IPS-NIHi7 (cell line): Measurements from ENCODE around the gene RGS3.

Experiments used
- DNase-seq: peaks from one replicate; pipeline ENCODE4 v3.0.0; 2012; ENCODE audit warnings: mixed read lengths; ENCODE audit errors: extremely low spot score

The RGS3 gene

DNA sequence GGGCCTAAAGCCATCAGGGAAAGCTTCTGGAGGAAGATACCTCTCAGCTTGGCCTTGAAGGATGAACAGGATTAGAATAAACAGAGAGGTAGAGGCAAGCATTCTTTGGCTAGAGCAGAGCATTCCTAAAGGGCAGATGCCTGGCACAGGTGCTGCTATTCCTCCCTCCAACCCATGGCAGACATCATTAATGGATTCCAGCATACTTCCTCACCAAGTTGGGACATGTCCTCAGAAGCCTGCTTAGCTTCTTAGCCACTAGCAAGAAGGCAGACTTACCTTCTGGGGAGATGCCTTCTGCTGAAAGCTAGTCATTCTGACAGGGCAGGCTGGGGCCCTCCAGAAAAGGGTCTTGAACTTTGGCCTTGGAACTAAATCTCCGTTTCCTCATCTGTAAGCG is 122.0 kb downstream of the RGS3 start:
- DNase-seq = no peak

DNA sequence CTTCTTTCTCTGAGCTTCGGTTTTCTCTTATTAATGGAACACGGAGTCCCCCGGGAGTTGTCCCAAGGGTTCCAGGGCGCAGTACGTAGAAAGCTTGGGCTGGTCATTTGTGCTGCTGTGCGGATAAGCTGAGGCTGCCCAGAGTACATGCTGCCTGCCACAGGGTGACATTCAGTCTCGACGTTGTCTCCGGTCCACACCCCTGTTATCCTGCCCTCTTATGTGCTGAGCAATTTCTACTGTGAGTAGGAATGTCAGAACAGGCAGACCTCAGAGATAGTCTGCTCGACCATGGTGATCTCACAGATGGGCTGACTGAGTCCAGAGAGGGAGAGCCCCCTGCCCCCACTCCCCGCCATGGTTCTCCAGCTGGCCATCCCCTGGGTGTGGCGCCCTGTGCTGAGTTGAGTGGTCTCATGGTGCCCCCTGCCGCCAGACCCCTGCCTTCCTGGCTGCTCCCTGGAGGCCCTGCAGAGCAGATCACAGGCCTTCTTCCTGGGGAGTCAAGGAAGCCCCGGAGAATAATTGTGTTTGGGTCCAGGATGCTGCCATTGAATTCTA is 124.0 kb downstream of the RGS3 start:
- DNase-seq = peak; percentile 81

DNA sequence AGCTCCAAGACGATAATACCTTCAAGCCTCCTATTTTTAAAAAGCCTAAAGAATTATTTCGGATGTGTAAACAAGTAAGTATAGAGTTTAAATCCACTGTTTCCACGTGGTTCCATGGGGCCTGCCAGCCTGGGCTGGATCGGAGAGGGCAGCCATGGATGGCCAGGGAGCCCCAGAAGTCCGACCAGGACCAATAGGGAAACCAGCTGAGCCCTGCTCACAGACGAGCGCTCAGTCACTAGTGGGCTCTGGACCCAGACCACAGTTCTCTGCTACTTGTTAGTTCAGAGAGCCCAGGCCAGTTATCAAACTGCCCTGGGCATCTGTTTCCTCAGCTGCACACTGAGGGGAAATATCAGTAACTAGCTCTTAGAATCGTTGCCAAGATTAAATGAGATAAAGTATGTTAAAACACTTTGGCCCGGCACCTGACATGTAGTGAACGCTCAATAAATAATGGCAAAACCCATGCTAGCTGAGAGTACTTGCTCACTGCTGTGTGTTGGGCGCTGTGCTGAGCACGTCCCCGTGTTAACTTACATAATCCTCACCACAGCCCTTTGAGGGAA is 124.8 kb downstream of the RGS3 start:
- no peak for DNase-seq

DNA sequence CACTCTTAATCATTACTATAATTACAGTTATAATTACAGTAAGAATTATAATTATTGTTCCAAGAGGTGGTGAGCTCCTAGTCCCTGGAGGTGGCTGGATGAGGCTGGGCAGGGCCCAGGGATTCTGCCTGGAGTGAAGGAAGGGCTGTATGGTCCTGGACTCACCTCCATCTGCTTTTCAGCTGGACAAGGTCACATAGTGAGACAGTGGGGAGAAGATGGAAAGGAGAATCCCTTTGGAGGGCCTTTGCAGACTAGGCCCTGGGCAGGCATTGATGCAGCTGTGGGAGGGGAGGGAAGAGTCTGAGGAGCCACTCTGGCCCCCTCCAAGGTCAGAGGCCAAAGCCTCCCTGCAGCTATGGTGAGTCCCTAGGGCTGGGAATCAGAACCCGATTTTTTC is 125.4 kb downstream of the RGS3 start:
- DNase-seq = no peak

DNA sequence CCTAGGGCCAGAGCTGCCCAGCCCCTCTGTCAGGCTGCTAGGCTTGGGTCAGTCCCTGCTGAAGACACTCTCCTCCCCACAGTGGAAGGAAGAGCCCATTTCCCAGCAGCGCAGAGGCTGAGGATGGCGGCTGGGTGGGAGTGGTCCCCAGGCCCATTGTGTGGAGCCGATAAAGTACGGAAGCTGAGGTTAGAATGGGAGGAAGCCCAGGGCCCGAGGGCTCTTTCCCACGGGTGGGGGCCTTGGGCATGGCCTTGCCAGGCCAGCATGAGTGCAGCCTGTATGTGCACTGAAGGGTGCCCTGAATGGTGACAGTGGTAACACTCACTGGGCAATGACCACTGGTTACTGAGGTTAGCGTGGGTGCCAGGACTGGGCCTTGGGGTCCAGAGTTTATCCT is 125.9 kb downstream of the RGS3 start:
- DNase-seq = no peak

DNA sequence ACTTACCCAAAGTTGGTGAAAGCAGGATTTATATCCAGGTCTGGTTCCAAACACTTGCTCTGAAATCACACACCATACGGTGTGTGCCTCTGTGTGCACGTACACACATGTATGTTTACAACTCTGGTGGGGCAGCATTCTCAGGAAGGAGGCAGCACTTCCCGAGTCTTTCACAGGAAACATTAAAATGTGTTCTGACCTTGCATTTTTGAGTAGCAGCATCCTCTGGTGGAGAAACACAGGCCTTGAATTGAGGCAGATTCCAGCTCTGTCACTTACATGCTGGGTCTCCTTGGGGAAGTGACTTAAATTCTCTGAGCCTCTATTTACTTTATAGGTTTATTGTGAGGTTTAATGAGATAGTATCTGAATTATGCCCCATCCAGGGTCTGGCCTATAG is 126.4 kb downstream of the RGS3 start:
- DNase-seq = no peak

DNA sequence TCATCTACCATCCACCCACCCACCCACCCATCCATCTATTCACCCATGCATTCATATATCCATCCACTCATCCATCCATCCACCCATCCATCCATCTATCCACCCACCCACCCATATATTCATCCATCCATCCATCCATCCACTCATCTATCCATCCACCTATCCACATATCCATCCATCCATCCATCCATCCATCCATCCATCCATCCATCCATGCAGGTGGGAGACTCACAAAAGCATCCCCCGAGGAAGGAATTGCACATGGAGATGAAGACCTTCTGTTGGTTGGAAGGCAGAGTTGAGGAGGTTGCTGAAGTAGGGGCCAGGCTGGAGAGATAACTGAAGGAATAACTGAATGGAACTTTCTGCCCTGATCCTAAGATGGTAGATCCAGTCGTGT is 126.9 kb downstream of the RGS3 start:
- DNase-seq = no peak

DNA sequence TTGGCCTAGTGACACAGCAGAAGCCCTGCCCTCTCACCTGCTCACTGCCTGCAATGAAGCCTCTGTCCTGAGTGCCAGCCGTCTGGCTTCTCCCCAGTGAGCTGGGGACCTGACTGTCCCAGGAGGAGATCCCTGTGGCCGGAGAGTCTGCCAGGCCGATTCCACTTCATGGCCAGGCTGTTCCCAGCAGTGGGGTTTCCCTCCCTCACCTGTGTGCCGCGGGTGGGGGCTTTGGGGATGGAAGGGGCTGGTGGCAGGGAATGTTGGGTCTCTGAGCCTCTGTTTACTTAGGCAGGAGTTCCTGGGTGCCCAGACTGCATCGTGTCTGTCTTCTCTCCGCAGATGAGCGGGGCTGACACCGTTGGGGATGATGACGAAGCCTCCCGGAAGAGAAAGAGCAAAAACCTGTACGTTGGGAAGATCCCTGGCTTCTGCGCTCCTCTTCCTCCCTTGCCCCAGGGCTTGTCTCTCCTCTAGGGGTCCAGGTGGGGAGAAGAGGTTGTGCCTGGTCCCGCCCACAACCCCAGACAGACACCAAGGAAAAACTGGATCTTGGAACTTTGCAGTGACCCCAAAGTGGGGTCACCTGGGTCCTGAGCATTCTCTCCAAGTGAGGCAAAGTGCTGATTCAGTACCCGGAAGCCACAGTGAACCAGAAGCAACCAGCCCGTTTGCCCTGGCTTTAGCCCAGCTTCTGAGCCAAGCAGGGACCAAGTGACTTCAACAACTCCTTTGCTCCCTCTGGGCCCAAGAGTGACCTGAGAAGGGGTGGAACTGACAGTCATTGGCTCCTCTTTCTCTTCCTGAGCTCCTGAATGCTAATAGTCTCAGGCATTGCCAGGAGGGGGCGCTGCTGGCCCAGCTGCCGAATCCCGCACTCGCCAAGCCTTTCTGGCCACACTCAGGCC is 127.7 kb downstream of the RGS3 start:
- peak; percentile 88 for DNase-seq

DNA sequence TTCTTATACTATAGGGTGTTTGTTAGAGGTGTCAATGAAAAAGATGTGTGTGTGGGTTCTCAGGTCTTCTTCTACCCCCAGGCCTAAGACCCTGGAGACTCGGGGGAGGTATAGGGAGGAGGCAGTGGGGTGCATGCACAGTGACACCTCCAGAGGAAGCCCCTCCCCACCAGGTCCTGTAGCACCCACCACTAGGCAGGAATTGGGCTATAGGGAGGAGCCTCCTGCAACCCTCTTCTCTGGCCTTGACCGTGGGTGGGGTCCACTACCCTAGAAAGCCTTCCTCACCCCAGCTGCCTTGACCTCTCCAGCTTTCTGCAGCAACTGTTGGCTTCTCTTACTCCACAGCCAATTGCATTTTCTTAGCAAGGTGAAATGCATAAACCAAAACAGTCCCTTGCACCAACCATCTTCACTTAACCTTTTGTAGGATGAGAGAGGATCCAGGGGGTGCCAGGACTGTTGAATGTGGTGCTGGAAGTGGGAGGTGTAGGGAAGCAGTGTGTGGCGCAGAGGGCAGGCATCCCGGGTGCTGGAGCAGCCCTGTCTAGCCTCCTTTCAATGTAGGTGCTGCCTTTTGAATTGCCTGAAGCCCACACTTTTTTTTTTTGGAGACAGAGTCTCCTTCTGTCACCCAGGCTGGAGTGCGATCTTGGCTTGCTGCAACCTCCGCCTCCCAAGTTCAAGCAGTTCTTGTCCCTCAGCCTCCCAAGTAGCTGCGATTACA is 128.5 kb downstream of the RGS3 start:
- DNase-seq = no peak

DNA sequence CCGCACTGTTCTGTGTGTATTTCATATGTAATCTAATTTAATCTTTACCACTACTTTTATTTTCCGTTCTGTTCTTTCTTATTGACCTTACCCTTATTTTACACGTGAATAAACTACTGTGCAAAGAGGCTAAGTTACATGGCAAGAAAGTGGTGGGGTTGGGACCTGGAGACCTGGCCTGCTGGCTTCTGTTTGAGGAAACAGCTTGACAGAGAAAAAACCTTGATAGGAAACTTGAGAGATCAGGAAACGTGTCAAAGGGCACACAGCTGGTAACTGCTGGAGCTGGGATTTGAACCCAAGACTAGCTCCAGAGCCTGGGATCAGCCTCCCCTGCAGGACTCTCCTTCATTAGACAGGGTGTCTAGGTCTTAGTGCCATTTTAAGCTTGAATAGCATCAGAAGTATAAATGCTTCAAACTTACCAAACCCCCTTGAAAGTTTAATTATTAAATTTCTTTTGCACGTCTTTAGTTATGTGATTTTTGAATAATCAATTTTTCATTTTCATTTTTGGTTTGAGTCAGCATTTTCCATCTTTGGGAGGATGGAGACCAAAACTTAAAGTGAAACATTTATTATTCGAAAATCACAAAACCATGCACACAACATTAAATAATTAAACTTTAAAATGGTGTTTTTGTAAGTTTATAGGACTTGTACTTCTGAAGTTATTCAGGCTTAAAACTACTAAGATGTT is 129.5 kb downstream of the RGS3 start:
- no peak for DNase-seq

DNA sequence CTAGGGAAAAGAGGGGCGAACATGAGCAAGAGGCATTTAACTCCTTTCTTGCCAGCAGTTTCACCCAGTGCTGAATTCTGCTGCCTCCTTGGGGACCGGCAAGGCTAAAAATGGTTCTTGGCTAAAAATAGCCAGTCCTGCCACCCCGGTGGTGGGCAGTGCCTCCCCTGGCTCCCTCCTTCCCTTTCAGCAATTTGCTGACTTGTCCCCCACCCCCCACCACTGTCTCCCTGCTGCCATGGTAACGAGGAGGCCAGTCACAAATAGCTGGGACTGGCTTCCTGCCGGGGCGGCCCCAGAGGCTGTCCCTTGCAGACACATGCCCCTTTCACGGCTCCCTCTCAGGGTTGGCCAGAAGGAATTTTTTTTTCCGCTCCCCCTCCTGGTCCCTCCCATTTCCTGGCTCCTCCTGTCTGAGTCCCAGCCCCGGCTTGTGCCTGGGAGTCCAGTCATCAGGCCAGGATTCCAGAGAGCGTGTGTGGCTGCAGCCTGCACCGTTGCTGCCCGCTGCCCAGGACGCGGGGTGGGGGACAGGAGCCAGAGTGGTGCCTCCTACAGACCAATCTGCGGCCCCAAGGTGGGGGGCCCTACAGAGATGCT is 130.3 kb downstream of the RGS3 start:
- peak; percentile 94 for DNase-seq

DNA sequence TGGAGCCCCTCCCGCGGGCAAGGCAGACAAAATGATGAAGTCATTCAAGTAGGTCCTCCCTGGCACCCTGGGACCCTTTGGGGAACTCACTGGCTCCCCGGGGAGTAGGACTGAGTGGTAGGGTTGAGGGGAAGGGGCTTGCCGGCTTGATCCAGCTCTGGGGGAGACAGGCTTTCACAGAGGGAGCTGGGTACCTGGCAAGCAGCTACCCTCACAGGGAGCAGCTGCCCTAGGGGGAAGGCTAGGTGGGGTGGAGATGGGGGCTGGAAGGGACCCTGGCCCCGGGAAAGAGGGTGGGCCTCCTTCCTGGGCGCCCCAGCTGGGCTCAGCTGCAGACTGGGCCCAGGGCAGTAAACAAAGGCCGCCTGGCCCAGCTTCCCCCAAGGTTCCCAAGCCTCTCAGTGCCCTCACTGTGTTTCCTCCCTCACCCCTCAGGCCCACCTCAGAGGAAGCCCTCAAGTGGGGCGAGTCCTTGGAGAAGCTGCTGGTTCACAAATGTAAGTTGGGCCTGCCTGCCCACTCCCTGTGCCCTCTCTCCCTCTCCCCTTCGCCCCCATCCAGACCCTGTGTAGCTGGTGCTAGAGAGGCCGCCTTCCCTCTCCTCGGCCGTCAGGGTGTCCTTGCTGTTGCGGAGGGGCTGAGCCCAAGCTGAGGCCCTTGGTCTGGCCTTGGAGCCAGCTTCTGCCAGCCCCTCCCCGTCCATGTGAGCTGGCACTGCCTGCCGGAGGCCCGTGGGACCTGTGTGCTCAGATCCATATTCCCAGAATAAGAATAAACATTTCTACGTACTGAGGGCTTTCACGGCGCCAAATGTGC is 131.2 kb downstream of the RGS3 start:
- DNase-seq = no peak

DNA sequence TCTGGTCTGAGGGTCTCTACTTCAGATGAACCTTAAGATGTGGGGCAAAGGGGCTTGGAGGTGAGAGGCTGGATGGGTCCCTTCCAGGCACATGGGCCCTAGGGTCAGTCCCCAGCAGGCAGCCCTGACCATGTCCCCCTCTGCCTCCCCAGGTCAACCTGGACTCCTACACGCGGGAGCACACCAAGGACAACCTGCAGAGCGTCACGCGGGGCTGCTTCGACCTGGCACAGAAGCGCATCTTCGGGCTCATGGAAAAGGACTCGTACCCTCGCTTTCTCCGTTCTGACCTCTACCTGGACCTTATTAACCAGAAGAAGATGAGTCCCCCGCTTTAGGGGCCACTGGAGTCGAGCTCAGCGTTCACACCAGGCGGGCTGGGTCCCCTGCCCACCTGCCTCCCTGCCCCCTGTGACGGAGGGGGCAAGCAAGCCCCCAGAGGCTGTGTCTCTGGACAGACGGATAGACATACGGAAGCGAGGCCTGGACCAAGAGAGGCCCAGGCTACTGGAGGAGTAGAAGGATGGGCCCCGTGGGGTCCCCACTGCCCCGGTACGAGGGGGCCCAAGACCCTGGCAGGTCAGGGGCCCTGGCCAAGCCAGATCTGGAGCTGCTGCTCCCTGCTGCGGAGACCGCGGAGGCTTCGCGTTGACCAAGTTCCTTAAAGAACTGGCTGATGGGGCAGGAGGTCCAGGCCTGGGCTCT is 133.2 kb downstream of the RGS3 start:
- DNase-seq = no peak

DNA sequence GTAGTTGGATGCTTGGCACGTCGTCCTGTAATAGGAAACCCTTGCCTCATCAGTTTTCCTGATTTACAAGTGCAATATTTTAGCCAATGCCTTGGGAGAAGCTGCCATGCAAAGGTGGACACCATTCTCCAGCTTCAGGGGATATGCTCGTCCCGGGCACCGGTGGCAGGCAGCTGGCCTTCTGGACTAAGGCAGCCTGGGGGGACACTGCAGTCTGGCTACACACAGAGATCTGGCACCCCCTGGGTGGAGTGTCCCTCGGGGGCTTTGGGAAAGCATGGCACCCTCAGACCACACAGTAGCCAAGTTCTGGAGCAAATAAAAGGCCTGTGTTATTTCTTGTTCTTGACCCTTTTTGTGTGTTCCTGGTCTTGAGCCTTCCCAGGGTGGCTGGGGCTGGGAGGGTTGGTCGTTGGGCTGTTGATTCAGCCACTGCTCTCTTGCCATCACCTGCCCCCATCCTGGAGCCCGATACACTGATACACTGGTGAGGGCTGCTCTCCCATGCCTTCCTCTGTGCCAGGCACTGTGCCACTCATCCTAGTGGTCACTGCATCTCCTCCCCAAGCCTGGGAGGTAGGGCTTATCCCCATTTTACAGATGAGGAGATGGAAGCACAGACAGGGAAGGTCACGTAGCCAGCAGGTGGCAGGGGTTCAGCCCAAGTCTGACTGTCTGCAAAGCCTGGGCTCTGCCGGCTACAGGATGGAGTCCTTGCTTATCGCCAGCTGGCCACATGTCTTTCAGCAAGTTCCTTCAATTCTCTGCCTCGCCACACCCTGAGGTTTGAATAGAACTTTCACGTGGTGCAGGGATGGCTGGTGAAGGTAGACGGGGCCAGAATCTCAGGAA is 134.1 kb downstream of the RGS3 start:
- no peak for DNase-seq

DNA sequence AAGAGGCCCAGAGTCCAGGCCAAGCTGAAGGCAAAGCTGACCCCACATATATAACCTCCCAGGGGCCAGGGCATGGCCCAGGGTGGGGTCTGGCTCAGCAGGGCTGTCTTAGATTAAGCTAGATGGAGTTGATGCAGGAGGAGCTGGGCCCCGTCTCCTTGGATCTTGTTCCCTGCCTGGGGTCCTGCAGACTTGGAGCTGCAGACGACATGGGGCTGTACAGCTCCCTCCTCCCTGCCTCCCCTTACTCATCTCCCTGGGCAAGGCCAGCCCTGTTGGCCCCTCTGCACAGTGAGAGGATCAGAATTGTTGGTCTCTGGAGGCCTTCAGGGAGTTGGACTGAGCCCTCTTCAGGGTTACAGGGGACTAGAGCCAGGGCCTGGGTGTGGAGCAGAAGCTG is 134.9 kb downstream of the RGS3 start:
- DNase-seq = no peak

DNA sequence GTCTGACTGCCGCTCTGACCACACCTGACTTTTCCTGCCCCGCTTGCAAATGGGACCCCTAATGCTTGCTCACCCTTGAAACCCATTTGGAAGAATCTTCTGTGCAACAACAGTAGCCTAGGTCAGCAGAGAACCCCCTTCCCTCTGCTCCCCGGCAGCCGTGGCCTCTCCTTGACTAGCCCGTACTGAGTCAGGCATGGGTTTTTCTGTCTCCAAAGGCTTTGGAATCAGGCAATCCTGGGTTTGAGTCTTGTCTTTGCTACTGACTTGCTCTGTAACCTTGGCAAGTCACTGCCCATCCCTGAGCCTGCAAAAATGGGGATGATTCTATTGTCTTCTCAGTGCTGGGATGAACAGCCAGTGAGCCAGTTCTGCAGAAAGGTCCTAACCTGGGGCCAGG is 135.4 kb downstream of the RGS3 start:
- no peak for DNase-seq

DNA sequence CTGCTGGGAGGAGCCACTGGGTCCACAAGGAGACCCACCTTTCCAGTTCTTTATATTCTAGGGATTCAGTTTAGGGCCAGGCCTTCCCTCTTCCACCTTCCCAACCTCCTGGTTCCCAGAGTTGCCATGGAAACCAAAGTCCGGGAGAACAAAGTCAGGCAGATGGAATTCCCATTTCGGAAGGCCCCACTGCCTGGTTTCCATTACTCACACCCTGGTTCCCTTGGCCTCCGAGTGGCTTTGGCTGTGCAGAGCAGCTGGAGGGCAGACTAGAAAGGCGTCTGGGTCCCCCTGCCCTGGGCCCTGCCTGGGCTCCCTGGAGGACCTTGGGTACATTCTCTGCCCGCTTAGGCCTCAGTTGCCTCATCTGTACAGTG is 136.1 kb downstream of the RGS3 start:
- peak; percentile 50 for DNase-seq

DNA sequence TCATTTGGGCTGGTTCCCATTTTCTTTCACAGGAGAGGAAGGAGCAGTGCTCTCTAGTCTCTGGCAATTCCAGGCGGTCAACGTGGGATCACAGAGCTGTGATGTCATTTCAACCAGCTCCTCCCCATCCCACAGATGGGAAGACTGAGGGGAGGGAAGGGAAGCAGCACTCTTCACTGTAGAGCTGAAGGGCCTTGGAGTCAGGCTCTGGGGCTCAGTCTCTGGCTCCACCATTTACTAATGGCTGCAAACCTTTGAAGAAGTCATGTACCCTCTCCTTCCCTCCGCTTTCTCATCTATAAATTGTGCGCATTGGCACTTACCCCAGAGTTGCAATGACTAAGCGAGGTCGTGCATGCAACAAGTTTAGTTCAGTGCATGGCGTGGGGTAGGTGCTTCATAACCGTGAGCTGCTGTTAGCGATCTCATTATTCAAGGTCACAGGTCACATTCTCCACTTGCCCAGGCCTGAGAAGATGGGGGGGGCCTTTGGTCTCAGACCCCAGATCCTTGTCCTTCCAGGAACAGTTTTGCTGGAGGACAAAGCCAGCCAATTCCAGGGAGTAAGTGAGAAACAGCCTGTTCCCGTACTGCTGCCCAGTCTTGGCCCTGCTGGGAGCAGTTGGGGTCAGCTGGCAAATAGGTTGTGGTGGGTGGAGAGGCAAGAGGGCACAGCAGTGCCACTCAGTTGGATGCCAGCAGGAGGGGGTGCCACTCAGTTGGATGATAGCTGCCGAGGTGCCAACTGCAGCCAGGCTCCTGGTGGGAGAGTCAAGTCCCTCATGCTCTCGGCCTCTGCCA is 136.7 kb downstream of the RGS3 start:
- no peak for DNase-seq
